NCI-H748 (cell line): ENCODE data around the gene LINGO4.
"Not testable (repeated sequence)": the region's sequence is repeated elsewhere in the genome, so short reads cannot be mapped to it uniquely, and the experiment has no call there.

ENCODE experiments used
- DNase-seq: peaks from one replicate; lab custom pipeline; 2025; ENCODE audit not compliant: unreplicated experiment; lab: John Stamatoyannopoulos, UW

The LINGO4 gene

DNA sequence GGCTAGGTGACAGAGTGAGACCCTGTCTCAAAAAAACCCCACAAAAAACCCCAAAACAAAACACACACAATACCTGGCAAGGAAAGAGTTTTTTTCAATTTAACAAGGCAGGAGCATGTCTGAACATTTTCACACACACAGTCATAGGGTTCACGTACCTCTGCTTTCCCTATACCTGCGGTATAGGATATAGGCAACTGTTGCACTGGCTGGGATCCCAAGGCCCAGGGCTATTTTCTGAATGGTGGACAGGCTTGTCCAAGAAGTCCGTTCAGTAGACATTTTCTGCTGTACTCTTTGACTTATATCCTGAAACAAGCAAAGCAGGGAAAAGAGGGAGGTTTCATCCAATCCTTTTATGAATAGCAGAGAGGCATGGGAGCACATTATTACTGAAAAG lies 22.5 kb downstream of the LINGO4 start:
- DNase-seq, result no peak

DNA sequence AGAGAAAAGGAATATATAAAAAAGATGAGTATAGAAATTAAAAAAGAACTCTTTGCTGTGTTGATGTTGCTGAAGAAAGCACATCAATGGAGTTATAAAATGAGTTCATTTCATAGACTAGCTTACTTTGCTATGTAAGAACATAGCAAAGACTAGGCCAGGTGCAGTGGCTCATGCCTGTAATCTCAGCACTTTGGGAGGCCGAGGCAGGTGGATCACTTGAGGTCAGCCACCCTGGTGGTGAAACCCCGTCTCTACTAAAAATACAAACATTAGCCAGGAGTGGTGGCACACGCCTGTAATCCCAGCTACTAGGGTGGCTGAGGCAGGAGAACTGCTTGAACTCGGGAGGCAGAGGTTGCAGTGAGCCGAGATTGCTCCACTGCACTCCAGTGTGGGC lies 23.2 kb downstream of the LINGO4 start:
- DNase-seq, result not testable (repeated sequence)

DNA sequence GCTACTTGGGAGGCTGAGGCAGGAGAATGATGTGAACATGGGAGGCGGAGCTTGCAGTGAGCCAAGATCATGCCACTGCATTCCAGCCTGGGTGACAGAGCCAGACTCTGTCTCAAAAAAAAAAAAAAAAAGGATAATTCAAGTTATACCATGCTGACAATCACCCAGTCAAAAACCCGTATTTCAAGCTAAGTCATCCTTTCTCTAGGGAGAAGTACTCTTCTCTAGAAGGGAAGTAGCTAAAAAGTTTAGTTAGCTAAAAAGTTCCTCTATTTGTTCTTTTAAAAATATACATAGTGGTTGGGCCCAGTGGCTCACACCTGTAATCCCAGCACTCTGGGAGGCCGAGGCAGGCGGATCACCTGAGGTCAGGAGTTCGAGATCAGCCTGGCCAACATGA lies 24.5 kb downstream of the LINGO4 start:
- DNase-seq, result not testable (repeated sequence)

- no peak for DNase-seq
These were observed 25.4 kb downstream of the LINGO4 start for GRCh38 chr1:151779852-151780251.

GRCh38 chr1:151777317-151777716 lies 27.9 kb downstream of the LINGO4 start:
- no peak for DNase-seq

DNA sequence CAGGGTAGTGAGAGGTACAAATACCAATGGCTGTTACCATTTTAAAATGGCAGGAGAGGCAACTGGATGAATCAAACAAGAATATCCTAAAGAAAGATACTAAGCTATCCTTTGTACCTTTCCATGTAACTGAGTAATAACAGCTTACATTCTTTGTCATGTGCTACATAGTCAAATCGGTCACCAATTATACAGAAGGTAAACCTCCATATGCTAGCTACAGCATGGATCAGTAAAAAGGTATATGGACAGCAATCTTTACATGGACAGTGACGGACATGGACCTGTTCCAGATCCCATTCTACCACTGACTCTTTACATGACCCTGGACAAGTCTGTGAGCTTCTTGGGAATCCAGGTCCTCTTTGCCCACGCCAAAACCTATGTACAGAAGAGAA lies 28.6 kb downstream of the LINGO4 start:
- DNase-seq, result no peak

- no peak for DNase-seq
These were observed 29.1 kb downstream of the LINGO4 start for GRCh38 chr1:151775894-151776664.

GRCh38 chr1:151774256-151774922 lies 30.8 kb downstream of the LINGO4 start:
- DNase-seq, result no peak

DNA sequence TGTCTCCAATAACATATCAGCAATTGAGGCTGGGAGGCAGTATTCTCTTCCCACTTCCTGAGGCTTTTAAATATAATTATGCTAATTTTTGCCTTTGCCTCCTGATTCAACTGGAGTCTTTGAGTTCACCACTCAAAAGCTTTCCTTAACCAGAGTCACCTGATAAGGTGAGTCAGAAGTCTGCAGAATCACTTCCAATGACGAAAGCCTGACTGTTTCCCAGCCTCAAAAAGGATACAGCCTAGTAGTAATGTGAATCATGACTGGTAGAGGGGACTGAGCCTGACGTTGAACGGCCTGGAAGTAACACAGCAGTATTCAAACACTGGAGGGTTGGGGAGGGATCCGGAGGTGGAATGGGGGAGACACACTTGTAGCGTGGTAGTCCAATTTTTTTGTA lies 31.5 kb downstream of the LINGO4 start:
- DNase-seq, result no peak

DNA sequence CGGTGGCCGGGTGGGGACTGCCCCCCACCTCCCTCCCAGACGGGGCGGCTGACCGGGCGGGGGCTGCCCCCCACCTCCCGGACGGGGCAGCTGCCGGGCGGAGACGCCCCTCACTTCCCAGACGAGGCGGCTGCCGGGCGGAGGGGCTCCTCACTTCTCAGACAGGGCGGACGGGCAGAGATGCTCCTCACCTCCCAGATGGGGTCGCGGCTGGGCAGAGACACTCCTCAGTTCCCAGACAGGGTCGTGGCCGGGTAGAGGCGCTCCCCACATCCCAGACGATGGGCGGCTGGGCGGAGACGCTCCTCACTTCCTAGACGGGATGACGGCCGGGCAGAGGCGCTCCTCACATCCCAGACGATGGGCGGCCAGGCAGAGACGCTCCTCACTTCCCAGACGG lies 35.9 kb downstream of the LINGO4 start:
- not testable (repeated sequence) for DNase-seq

DNA sequence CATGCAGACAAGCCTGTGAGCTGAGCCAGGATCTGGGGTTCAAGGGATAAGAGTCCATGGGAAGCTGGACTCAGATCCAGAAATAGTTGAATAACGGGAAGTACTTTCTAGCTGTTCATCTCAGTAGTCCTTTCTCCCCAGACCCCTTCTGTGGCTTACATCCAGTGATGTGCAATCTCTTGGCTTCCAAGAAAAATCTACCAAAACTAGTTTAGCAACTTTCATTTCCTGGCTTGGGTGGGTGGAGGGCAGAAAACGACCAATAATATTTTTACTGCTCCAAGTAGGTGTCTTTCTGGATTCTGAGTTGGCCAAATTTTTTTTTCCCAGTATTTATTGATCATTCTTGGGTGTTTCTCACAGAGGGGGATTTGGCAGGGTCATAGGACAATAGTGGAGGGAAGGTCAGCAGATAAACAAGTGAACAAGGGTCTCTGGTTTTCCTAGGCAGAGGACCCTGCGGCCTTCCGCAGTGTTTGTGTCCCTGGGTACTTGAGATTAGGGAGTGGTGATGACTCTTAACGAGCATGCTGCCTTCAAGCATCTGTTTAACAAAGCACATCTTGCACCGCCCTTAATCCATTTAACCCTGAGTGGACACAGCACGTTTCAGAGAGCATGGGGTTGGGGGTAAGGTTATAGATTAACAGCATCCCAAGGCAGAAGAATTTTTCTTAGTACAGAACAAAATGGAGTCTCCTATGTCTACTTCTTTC lies 36.7 kb downstream of the LINGO4 start:
- DNase-seq, result peak; percentile 34

DNA sequence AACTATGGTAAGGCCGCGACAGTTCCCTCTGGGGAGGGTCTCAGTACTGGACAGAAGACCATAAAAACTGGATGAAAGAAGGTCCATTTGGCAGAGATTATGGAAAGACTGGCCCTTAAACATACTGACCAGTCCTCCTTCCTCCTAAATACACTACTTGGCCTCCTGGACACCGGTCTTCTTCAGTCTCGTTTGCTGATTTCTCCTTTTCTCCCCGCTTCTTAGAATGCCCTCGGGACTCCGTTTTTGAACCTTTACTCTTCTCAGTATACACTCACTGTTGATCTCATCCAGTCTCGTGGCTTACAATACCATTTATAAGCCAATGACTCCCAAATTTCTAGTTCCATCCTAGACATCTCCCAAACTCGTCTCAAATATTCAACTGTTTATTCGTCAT lies 41.2 kb downstream of the LINGO4 start:
- no peak for DNase-seq

- DNase-seq, result peak; percentile 83
These were observed 42.0 kb downstream of the LINGO4 start, which contains the start of gene MRPL9 for GRCh38 chr1:151762941-151763921. Gene MRPL9, minus strand, starts transcription at chr1:151763496. Its CDS starts 17 bp downstream, at chr1:151763479.

DNA sequence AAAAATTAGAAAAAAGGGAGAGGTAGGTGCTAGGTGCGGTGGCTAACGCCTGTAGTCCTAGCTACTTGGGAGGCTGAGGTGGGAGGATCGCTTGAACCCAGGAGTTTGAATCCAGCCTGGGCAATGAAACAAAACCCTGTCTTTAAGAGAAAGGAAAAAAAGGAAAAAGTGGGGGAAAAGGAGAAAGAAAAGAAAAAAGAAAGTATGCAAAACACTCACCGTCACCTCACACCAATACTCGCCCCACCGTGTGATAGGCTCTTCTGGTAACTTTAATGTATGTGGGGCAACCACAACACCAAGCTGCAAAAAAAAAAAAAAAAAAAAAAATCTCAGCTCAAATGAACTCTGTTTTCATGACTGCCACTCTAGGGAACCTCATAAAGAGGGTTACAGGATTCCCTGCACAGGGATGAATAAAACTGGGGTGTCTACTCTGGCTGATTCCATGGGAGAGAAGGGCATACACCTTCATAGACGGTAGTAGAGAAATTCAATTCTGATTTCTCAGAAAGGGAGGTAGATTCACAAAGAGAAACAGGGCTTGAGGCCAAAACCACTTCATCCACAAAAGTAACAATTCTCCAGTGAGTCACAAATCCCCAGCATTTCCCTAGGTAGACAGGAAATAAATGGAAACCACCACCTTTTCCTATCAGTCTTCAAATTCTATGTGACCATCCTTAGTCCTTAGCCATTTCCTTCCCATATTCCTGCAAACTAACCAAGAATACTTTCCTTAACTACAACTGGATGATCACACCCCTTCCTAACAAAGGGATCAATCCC lies 44.4 kb downstream of the LINGO4 start:
- DNase-seq, result no peak

- DNase-seq, result no peak
These were observed 46.0 kb downstream of the LINGO4 start for GRCh38 chr1:151759241-151759640.

GRCh38 chr1:151756291-151756690 lies 48.9 kb downstream of the LINGO4 start:
- no peak for DNase-seq
